ENCODE results near the gene MED7. TPM values are rescaled to one million over a fixed set of nuclear protein-coding genes. Genes with fewer than 3 reads are reported as not detected.

MED7 gene
- total and polyA plus RNA-seq, 10 of the 15 experiments (the other 5 are each of a cell fraction or from before 2014, with no cell fraction given) = 9.3 to 47.7 (median 22.7) TPM

DNA sequence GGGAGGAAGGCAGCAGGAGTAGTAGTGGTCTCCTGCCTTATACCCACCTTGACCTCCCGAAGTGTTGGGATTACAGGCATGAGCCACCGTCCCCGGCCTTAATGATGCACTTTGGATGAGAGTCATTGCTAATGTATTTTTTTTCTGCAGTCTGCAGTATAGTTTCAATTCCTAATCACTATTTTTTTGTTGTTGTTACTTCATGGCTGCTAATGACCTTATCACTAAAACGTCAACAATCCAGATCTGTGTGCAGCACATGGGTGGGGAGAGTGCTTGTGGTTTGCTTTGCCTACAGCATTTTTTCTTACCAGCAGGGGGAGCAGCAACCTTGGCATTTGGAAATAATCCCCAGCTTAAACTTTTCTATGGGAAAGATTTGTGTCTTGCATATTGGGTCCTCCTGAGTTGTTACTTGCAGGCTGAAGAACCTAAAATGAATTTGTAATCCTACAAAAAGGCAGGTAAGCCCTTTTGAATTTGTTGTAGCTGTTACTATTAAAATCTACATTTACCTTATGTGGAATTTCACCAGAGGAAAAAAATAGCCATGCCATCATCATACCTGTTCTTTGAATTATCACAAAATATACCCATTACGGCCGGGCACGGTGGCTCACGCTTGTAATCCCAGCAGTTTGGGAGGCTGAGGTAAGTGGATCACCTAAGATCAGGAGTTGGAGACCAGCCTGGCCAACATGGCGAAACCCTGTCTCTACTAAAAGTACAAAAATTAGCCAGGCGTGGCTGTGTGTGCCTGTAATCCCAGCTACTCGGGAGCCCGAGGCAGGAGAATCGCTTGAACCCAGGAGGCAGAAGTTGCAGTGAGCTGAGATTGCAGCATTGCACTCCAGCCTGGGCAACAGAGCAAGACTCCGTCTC, 6.3 kb upstream of the MED7 start (continued):
- TF ChIP-seq SUZ12 (IDR thresholded peaks at IDR 0.05; ENCODE audit: unreplicated experiment) (no peak), ZSCAN29 (IDR thresholded peaks at IDR 0.05) (no peak), MYB (IDR thresholded peaks at IDR 0.05; ENCODE audit: borderline replicate concordance, low read depth, low read length) (no peak), MTA2 (IDR thresholded peaks at IDR 0.05; ENCODE audit: low read depth) (no peak), LARP7 (IDR thresholded peaks at IDR 0.05) (no peak), POU2F2 (IDR thresholded peaks at IDR 0.05; ENCODE audit: borderline replicate concordance, low read depth, low read length) (peak; percentile 67; the same call in 2 of the 3 replicates), SIN3A (IDR thresholded peaks at IDR 0.05; ENCODE audit: low read depth, low read length) (no peak), BHLHE40 (IDR thresholded peaks at IDR 0.05; ENCODE audit: borderline replicate concordance in 1 of 2, low read depth in 2 of 2, low read length in 1 of 2) (peak in 1 of 2 experiments; percentile 17; a peak in 1 of 4 replicates), GABPA (IDR thresholded peaks at IDR 0.05; ENCODE audit: low read depth) (no peak), CEBPB (IDR thresholded peaks at IDR 0.05; ENCODE audit: borderline replicate concordance in 1 of 2, low read depth in 2 of 2, low read length in 2 of 2) (no peak), IKZF2 (IDR thresholded peaks at IDR 0.05) (peak; percentile 37 to 50; a peak in 2 of 4 replicates), CBX3 (IDR thresholded peaks at IDR 0.05; ENCODE audit: borderline replicate concordance, low read depth) (no peak), CHD2 (IDR thresholded peaks at IDR 0.05; ENCODE audit: borderline replicate concordance, low read depth, low read length) (no peak), HDAC2 (IDR thresholded peaks at IDR 0.05) (no peak), ELK1 (IDR thresholded peaks at IDR 0.05; ENCODE audit: low read depth, low read length) (no peak), TAF1 (IDR thresholded peaks at IDR 0.05; ENCODE audit: borderline replicate concordance, low read depth, low read length) (no peak), CEBPZ (IDR thresholded peaks at IDR 0.05; ENCODE audit: low read depth, low read length) (no peak), YBX1 (IDR thresholded peaks at IDR 0.05) (no peak), FOXK2 (IDR thresholded peaks at IDR 0.05) (no peak), TCF12 (IDR thresholded peaks at IDR 0.05; ENCODE audit: low read depth, low read length) (no peak), PAX5 (IDR thresholded peaks at IDR 0.05; ENCODE audit: borderline replicate concordance, low read depth, low read length) (no peak), ESRRA (IDR thresholded peaks at IDR 0.05; ENCODE audit: low read length) (no peak), RELB (IDR thresholded peaks at IDR 0.05; ENCODE audit: low read depth) (no peak), CREM (IDR thresholded peaks at IDR 0.05; ENCODE audit: low read depth) (peak; percentile 15; the same call in 1 of the 2 replicates)
- TF ChIP-seq, protein P1, sequence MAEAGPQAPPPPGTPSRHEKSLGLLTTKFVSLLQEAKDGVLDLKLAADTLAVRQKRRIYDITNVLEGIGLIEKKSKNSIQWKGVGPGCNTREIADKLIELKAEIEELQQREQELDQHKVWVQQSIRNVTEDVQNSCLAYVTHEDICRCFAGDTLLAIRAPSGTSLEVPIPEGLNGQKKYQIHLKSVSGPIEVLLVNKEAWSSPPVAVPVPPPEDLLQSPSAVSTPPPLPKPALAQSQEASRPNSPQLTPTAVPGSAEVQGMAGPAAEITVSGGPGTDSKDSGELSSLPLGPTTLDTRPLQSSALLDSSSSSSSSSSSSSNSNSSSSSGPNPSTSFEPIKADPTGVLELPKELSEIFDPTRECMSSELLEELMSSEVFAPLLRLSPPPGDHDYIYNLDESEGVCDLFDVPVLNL (IDR thresholded peaks at IDR 0.05; ENCODE audit: low read depth, low read length) = no peak

Measured in GM12878 (cell line).